ENCODE measurements around the gene SLC8A3. TPM values are rescaled to one million over a fixed set of nuclear protein-coding genes. Genes with fewer than 3 reads are reported as not detected.

Gene SLC8A3
- total RNA-seq, 1 experiment from 2014 or later = not detected

GRCh38 chr14:70208380-70208779, 19.6 kb upstream of the SLC8A3 start:
- TF ChIP-seq CTCF (IDR thresholded peaks at IDR 0.05; ENCODE audit: insufficient read depth in 1 of 2, low read depth in 1 of 2, low read length in 1 of 2, severe bottlenecking in 1 of 2, unreplicated experiment in 1 of 2) = no peak
- no peaks in the 10 kb centered on the region; the same call in 1 of the 2 replicates for H3K27me3 ChIP-seq (replicated peaks; ENCODE audit: control insufficient read depth, insufficient read depth, low read length)
- intact Hi-C loops (cut with micrococcal nuclease; ENCODE audit: unreplicated experiment) = no loop called here
- no peak overlapping the region for H3K4me3 ChIP-seq (ENCODE audit: low read depth, low read length)
- Mint-ChIP-seq H3K27ac (ENCODE audit: unreplicated experiment) (no peak overlapping the region), H3K36me3 (ENCODE audit: insufficient read depth, unreplicated experiment) (no peaks in the 10 kb centered on the region), H3K9me3 (ENCODE audit: unreplicated experiment) (no peaks in the 10 kb centered on the region), H3K27me3 (ENCODE audit: insufficient read depth, unreplicated experiment) (peaks cover 16% of the 10 kb centered on the region), H3K4me3 (ENCODE audit: unreplicated experiment) (no peak overlapping the region), H3K4me1 (ENCODE audit: low read depth, unreplicated experiment) (no peaks in the 10 kb centered on the region)
- ChIA-PET CTCF (no interaction called here), POLR2A (no interaction called here)
- H3K9me3 ChIP-seq = no peaks in the 10 kb centered on the region
- no peaks in the 10 kb centered on the region for H3K4me1 ChIP-seq
- H3K36me3 ChIP-seq (ENCODE audit: control insufficient read depth, insufficient read depth, low read length) = no peaks in the 10 kb centered on the region
- BruUV-seq (replicated peaks) = no TSS peak
- no peak for DNase-seq

- no TSS peak for BruUV-seq (replicated peaks)
- no peak for DNase-seq
- H3K9me3 ChIP-seq = no peaks in the 10 kb centered on the region
- TF ChIP-seq CTCF (IDR thresholded peaks at IDR 0.05; ENCODE audit: insufficient read depth in 1 of 2, low read depth in 1 of 2, low read length in 1 of 2, severe bottlenecking in 1 of 2, unreplicated experiment in 1 of 2) = no peak
- Mint-ChIP-seq H3K9me3 (ENCODE audit: unreplicated experiment) (no peaks in the 10 kb centered on the region), H3K4me3 (ENCODE audit: unreplicated experiment) (no peak overlapping the region), H3K36me3 (ENCODE audit: insufficient read depth, unreplicated experiment) (no peaks in the 10 kb centered on the region), H3K27ac (ENCODE audit: unreplicated experiment) (no peak overlapping the region), H3K27me3 (ENCODE audit: insufficient read depth, unreplicated experiment) (peaks cover 25% of the 10 kb centered on the region), H3K4me1 (ENCODE audit: low read depth, unreplicated experiment) (no peaks in the 10 kb centered on the region)
- intact Hi-C loops (cut with micrococcal nuclease; ENCODE audit: unreplicated experiment) = no loop called here
- no peaks in the 10 kb centered on the region for H3K36me3 ChIP-seq (ENCODE audit: control insufficient read depth, insufficient read depth, low read length)
- CTCF ChIA-PET = no interaction called here
- H3K4me3 ChIP-seq (ENCODE audit: low read depth, low read length) = no peak overlapping the region
- POLR2A ChIA-PET = no interaction called here
- H3K4me1 ChIP-seq = no peaks in the 10 kb centered on the region
- H3K27me3 ChIP-seq (replicated peaks; ENCODE audit: control insufficient read depth, insufficient read depth, low read length) = no peaks in the 10 kb centered on the region
These were observed 14.9 kb upstream of the SLC8A3 start for GRCh38 chr14:70203686-70204085.

- Mint-ChIP-seq H3K27me3 (ENCODE audit: insufficient read depth, unreplicated experiment) (peaks cover 22% of the 10 kb centered on the region), H3K27ac (ENCODE audit: unreplicated experiment) (no peak overlapping the region), H3K36me3 (ENCODE audit: insufficient read depth, unreplicated experiment) (no peaks in the 10 kb centered on the region), H3K9me3 (ENCODE audit: unreplicated experiment) (no peaks in the 10 kb centered on the region), H3K4me1 (ENCODE audit: low read depth, unreplicated experiment) (no peaks in the 10 kb centered on the region), H3K4me3 (ENCODE audit: unreplicated experiment) (no peak overlapping the region)
- no TSS peak for BruUV-seq (replicated peaks)
- Histone ChIP-seq H3K36me3 (ENCODE audit: control insufficient read depth, insufficient read depth, low read length) (no peaks in the 10 kb centered on the region), H3K4me1 (no peaks in the 10 kb centered on the region), H3K4me3 (ENCODE audit: low read depth, low read length) (no peak overlapping the region), H3K27me3 (replicated peaks; ENCODE audit: control insufficient read depth, insufficient read depth, low read length) (no peaks in the 10 kb centered on the region), H3K9me3 (no peaks in the 10 kb centered on the region)
- no peak for DNase-seq
- intact Hi-C loops (cut with micrococcal nuclease; ENCODE audit: unreplicated experiment) = no loop called here
- CTCF ChIA-PET = no interaction called here
- TF ChIP-seq CTCF (IDR thresholded peaks at IDR 0.05; ENCODE audit: insufficient read depth in 1 of 2, low read depth in 1 of 2, low read length in 1 of 2, severe bottlenecking in 1 of 2, unreplicated experiment in 1 of 2) = no peak
- POLR2A ChIA-PET = no interaction called here
These were observed 13.2 kb upstream of the SLC8A3 start for GRCh38 chr14:70201994-70202393.

Data from Caco-2 (cell line).